Iris pigment epithelial cell (primary cell): ENCODE results near the gene PHTF1.

Source experiments
- DNase-seq: peaks from one replicate; pipeline ENCODE4 v3.0.0-alpha.2; 2011; ENCODE audit warnings: low read depth

The PHTF1 gene

GRCh38 chr1:113665071-113665470, 94.2 kb downstream of the PHTF1 start:
- DNase-seq = no peak

GRCh38 chr1:113663165-113663951, 95.9 kb downstream of the PHTF1 start:
- DNase-seq = peak; percentile 73

DNA sequence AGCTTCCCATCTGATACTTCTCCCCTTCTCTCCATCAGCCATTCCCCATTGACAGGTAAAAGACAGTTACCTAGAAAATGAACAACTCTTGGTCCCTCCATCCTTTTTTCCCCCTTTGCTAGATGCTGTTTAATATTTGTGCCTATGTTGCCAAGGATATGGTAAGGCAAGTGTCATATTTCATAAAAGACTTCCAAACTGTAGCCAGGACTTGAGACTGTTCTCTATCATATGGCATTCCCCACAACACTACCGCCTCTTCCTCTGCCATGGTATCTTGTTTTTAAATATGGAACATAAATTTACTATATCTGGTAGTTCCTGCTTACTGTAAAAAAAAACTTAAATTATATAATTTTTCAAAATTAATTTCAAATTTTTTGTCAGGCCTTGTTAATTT, 97.2 kb downstream of the PHTF1 start:
- no peak for DNase-seq

GRCh38 chr1:113660088-113660487, 99.2 kb downstream of the PHTF1 start:
- DNase-seq = no peak

DNA sequence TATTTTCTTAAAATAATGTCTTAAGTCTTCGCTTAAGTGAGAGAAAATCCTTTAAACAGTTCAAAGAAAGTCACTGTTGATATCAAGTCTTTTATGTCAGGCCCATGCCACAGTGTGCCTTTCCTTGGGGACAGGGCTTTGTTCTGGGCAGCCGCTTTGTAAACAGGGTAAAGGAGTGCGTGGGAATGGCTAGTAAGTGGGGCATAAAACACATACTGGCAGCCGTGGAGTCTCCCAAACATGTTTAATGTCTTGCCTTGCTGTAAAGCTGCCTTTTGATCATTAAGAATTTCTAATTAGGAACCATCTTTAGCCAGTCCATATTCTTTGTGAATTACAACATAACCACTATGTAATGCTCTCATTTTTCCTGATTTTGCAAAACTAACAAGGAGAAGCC, 99.7 kb downstream of the PHTF1 start:
- DNase-seq = no peak

DNA sequence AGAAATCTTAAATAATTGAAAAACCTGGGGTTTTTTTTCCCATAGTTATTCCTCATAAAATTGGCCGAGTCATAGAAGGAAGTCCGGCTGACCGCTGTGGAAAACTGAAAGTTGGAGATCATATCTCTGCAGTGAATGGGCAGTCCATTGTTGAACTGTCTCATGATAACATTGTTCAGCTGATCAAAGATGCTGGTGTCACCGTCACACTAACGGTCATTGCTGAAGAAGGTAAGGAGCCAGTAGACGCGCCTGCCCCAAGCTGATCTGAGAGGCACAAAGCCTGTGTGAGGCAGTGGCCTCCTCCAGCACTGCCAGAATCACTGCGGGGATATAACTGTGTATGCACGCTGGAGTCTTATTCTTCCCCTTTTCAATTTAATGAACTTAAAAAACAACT, 100.3 kb downstream of the PHTF1 start:
- no peak for DNase-seq

DNA sequence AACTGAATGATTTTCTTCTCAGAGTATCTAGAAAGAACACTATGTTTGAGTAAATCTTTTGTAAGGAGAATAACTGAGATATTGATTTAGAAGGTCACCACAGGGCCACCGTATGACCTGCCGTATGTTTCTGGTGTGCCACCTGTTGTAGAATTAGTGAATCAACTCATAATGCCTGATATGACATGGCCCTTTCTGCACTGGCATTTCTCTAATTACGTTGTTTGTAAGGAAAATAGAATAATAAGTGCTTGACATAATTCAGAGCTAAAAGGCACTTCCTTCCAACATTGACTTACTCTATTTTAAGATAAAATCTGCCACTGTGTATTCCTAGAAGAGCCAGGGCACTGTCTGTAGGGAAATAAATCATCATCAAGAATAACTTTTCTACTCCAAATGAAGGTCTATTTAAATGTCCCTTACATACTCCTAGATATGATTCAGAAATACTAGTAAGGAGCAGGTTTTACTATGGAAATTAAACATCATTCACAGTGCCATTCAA, 101.7 kb downstream of the PHTF1 start:
- no peak for DNase-seq

DNA sequence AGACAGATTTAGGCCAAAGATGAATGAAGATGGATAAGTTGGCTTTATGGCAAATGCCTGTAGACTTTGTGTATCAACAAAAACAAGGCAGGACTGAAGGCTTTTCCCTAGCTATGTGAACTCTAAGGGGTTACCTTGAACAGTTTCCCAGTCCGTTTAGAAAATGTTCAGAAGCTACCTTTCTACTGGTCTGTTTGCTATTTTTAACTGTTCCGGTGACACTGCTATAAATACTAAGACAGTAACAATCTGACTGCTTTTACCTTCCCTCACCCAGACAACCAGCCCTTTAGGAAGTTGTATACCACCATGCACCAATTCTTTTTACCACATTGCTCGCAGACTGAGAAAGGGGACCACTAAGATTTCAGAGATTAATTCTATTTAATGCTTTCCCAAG, 102.2 kb downstream of the PHTF1 start:
- no peak for DNase-seq

DNA sequence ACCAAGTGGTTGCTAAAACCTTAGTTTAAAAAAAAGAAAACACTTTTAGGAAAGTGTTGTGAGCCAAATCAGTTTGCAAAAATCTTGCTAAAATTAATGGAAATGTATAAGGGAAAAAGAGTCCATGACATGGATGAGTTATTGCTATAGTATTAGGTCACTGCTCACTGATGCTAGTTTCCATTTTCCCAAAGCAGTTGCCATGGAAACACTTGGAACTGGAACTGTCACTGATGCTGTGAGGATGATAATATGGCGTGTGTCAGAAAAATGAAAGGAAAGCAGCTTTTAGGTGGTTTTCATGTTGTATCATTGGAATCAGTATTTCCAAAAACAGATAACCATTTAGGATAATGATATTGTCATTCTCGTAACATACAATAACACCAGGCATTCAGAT, 104.4 kb downstream of the PHTF1 start:
- DNase-seq = no peak

DNA sequence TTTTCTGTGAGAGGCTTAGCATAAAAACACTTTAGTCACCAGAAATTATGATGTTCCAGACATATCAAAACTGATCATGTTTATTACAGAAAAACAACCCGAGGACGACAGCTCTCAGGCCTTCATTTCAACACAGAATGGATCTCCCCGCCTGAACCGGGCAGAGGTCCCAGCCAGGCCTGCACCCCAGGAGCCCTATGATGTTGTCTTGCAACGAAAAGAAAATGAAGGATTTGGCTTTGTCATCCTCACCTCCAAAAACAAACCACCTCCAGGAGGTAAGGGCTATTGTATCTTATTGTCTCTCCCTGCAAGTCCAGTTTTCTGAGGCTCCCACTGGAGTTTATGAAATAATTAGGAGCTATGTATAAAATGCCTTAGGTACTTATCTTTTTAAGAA, 105.5 kb downstream of the PHTF1 start:
- DNase-seq = no peak

- peak; percentile 36 for DNase-seq
Observed at GRCh38 chr1:113652771-113653170, 106.5 kb downstream of the PHTF1 start.

DNA sequence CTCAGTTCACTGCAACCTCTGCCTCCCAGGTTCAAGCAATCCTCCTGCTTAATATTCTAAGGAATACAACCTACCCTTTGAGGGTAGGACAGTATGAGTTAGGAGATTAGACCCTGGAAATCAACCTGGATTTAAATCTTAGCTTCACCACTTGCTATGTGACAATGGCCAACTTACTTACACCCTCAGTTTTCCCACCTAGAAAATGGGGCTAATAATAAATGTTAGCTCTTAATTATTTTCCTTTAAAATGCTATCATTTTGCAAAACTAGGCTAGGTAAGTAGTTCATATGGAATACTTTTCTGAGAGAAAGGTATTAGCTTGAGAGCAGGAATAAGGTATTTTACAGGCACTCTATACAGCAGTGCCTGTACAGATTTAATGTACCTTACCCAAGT, 110.8 kb downstream of the PHTF1 start:
- no peak for DNase-seq

DNA sequence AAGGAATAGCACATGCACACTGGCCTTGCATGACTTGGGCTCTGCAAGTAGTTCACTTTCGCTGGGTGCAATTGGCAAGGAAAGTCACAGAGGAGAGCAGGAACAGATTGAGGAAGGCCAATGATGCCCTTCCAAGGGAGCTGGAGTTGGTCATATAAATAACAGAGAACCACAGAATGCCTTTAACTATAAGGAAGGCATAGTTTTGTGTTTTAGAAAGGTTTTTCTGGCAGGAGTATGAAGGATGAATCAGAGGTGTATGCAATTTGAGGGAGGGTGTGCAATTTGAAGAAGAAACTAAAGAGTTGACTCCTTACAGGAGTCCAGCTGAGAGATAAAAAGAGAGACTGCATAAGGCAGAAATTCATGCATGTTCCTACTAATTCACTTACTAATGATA, 112.1 kb downstream of the PHTF1 start:
- DNase-seq = peak; percentile 25
